Liver (tissue), 9 donors: Measurements from ENCODE around the gene KRTAP5-6. TPM values are rescaled to one million over a fixed set of nuclear protein-coding genes. Genes with fewer than 3 reads are reported as not detected.

Source experiments
- DNase-seq: peaks from one replicate; pipeline ENCODE4 v3.0.0-alpha.2; 2017; ENCODE audit warnings: low spot score
- H3K27ac ChIP-seq, 2 donors: one replicate each; pipeline ENCODE4 v1.7.0; 2013; ENCODE audit warnings: inconsistent platforms in 2 of 2, low read length in 2 of 2, control low read depth in 1 of 2, low read depth in 1 of 2, mild to moderate bottlenecking in 1 of 2
- H3K27me3 ChIP-seq, 4 donors: one replicate each; pipeline versions ENCODE4 v1.6.1 to v1.7.0; 2013; ENCODE audit warnings: low read length in 3 of 4, inconsistent platforms in 1 of 4, mild to moderate bottlenecking in 1 of 4, moderate library complexity in 1 of 4; ENCODE audit not compliant: control insufficient read depth in 4 of 4, insufficient read depth in 4 of 4
- H3K36me3 ChIP-seq, 4 donors: one replicate each; pipeline versions ENCODE4 v1.6.1 to v1.7.0; 2013; ENCODE audit warnings: low read length in 3 of 4, mild to moderate bottlenecking in 3 of 4, low read depth in 1 of 4, moderate library complexity in 1 of 4; ENCODE audit not compliant: control insufficient read depth in 4 of 4, insufficient read depth in 3 of 4
- H3K4me1 ChIP-seq, 4 donors: one replicate each; pipeline versions ENCODE4 v1.6.1 to v1.7.0; 2013; ENCODE audit warnings: low read length in 3 of 4, mild to moderate bottlenecking in 3 of 4, moderate library complexity in 1 of 4; ENCODE audit not compliant: control insufficient read depth in 4 of 4, insufficient read depth in 4 of 4
- H3K4me3 ChIP-seq, 3 donors: one replicate each; pipeline versions ENCODE4 v1.6.1 to v1.7.0; 2013; ENCODE audit warnings: low read length in 3 of 3, control low read depth in 1 of 3, low read depth in 1 of 3, mild to moderate bottlenecking in 1 of 3
- H3K9ac ChIP-seq, 2 donors: one replicate each; pipeline ENCODE4 v1.7.0; 2013; ENCODE audit warnings: low read length in 2 of 2, mild to moderate bottlenecking in 2 of 2, moderate library complexity in 2 of 2, control low read depth in 1 of 2, low read depth in 1 of 2
- H3K9me3 ChIP-seq, 4 donors: one replicate each; pipeline versions ENCODE4 v1.6.1 to v1.7.0; 2013; ENCODE audit warnings: low read length in 3 of 4; ENCODE audit not compliant: control insufficient read depth in 4 of 4
- ATF3 ChIP-seq: IDR thresholded peaks from 2 replicates; pipeline ENCODE4 v1.6.1; 2016; ENCODE audit warnings: antibody characterized with exemption
- CTCF ChIP-seq: fragments of 150-350 bp; IDR thresholded peaks from 2 replicates; pipeline ENCODE4 v1.5.1; 2017; ENCODE audit warnings: improper control_type of control experiment, low read depth, low read length; ENCODE audit not compliant: missing input control
- EGR1 ChIP-seq, 2 donors: IDR thresholded peaks; 2 replicates each; pipeline ENCODE4 v1.6.1; 2016 to 2018; ENCODE audit warnings: antibody characterized with exemption in 2 of 2, low read depth in 2 of 2
- FOXA1 ChIP-seq: IDR thresholded peaks from 2 replicates; pipeline ENCODE4 v1.6.1; 2016; ENCODE audit warnings: antibody characterized with exemption
- GABPA ChIP-seq, 2 donors: IDR thresholded peaks in 1 of 2; conservative IDR thresholded peaks in 1 of 2; 2 replicates each; pipeline ENCODE4 v1.6.1; 2016; ENCODE audit warnings: antibody characterized with exemption in 2 of 2, mild to moderate bottlenecking in 1 of 2, moderate library complexity in 1 of 2
- HNF4G ChIP-seq: IDR thresholded peaks from 2 replicates; pipeline ENCODE4 v1.6.1; 2016; ENCODE audit warnings: antibody characterized with exemption
- JUND ChIP-seq, 2 donors: IDR thresholded peaks; 2 replicates each; pipeline ENCODE4 v1.6.1; 2016; ENCODE audit warnings: antibody characterized with exemption in 2 of 2
- MAX ChIP-seq: IDR thresholded peaks from 2 replicates; pipeline ENCODE4 v1.6.1; 2016; ENCODE audit warnings: antibody characterized with exemption
- NR2F2 ChIP-seq: IDR thresholded peaks from 2 replicates; pipeline ENCODE4 v1.6.1; 2016; ENCODE audit warnings: antibody characterized with exemption
- RAD21 ChIP-seq, 2 donors: IDR thresholded peaks; 2 replicates each; pipeline ENCODE4 v1.6.1; 2016; ENCODE audit warnings: antibody characterized with exemption in 2 of 2, mild to moderate bottlenecking in 2 of 2
- REST ChIP-seq: IDR thresholded peaks from 2 replicates; pipeline ENCODE4 v1.6.1; 2016; ENCODE audit warnings: antibody characterized with exemption, mild to moderate bottlenecking
- SP1 ChIP-seq: IDR thresholded peaks from 2 replicates; pipeline ENCODE4 v1.6.1; 2018; ENCODE audit warnings: antibody characterized with exemption, mild to moderate bottlenecking
- TAF1 ChIP-seq: conservative IDR thresholded peaks from 2 replicates; pipeline ENCODE4 v1.6.1; 2016; ENCODE audit warnings: antibody characterized with exemption, mild to moderate bottlenecking
- YY1 ChIP-seq: IDR thresholded peaks from 2 replicates; pipeline ENCODE4 v1.6.1; 2016; ENCODE audit warnings: antibody characterized with exemption, mild to moderate bottlenecking
- ZBTB33 ChIP-seq: IDR thresholded peaks from 2 replicates; pipeline ENCODE4 v1.6.1; 2016; ENCODE audit warnings: antibody characterized with exemption
- WGBS: extraction: QIAGEN DNeasy Blood & Tissue Kit; methylation state at CpG from one replicate; pipeline ENCODE4 v1.1.7; 2013; 5-methylcytosine and 5-hydroxymethylcytosine counted together
- polyA plus RNA-seq, 2 donors: library from polyadenylated mRNA; stranded (reverse) in 1 of 2; unstranded in 1 of 2; fragments of 200-250 nt in 1 of 2; fragments of >200 nt in 1 of 2; fragmentation: Nextera tagmentation in 1 of 2; extraction: Ambion mirVana in 1 of 2; gene quantifications; one replicate each; pipeline versions ENCODE4 v1.2.1 to v1.2.3, GENCODE V29; 2013 to 2015
- total RNA-seq, 2 donors: library from RNA; depleted of rRNA; stranded (reverse); fragments of >200 nt; gene quantifications; one replicate each; pipeline ENCODE4 v1.2.3, GENCODE V29; 2014
- donor health status: healthy.
- donor health status: healthy.
- donor health status: healthy.
- donor health status: healthy.
- donor health status: healthy.

The KRTAP5-6 gene
- total and polyA plus RNA-seq, 4 donors = 0.84 to 1.2 TPM; not detected in 2

- peaks cover 0 to 10% (median 1%) of the 10 kb centered on the region in 4 donors for H3K4me1 ChIP-seq
- no peaks in the 10 kb centered on the region for H3K36me3 ChIP-seq
- DNase-seq = no peak
- H3K4me3 ChIP-seq = no peak overlapping the region
- H3K9me3 ChIP-seq = peaks cover 0 to 6% (median 1%) of the 10 kb centered on the region in 4 donors
- TF ChIP-seq GABPA (IDR thresholded peaks at IDR 0.05 in 1 of 2, conservative IDR thresholded peaks at IDR 0.05 in 1 of 2) (no peak), REST (no peak), JUND (IDR thresholded peaks at IDR 0.05) (no peak), SP1 (no peak), YY1 (no peak), ZBTB33 (no peak), EGR1 (IDR thresholded peaks at IDR 0.05; ENCODE audit: low read depth in 2 of 2) (no peak), ATF3 (no peak), FOXA1 (no peak), CTCF (no peak)
- H3K27me3 ChIP-seq = peaks cover 0 to 2% (median 0%) of the 10 kb centered on the region in 4 donors
- H3K27ac ChIP-seq = no peak overlapping the region
- WGBS = 79% methylated on average over 3 of the region's 3 CpGs
- H3K9ac ChIP-seq = no peak overlapping the region
Observed at GRCh38 chr11:1742869-1743584, 46.0 kb downstream of the KRTAP5-6 start.

GRCh38 chr11:1743585-1744136 is 46.7 kb downstream of the KRTAP5-6 start:
- 79% methylated on average over 10 of the region's 10 CpGs for WGBS
- no peaks in the 10 kb centered on the region for H3K9me3 ChIP-seq
- peaks cover 0 to 2% (median 0%) of the 10 kb centered on the region in 4 donors for H3K27me3 ChIP-seq
- no peak for DNase-seq
- H3K27ac ChIP-seq = no peak overlapping the region
- H3K4me3 ChIP-seq = no peak overlapping the region
- H3K4me1 ChIP-seq = peaks cover 0 to 16% (median 1%) of the 10 kb centered on the region in 4 donors
- H3K36me3 ChIP-seq = no peaks in the 10 kb centered on the region
- H3K9ac ChIP-seq = no peak overlapping the region
- TF ChIP-seq MAX = no peak
- TF ChIP-seq REST = no peak
- TF ChIP-seq TAF1 = no peak
- no peak for TF ChIP-seq CTCF
- TF ChIP-seq FOXA1 = no peak
- no peak for TF ChIP-seq JUND (IDR thresholded peaks at IDR 0.05)
- TF ChIP-seq HNF4G = no peak
- no peak for TF ChIP-seq EGR1 (IDR thresholded peaks at IDR 0.05; ENCODE audit: low read depth in 2 of 2)
- no peak for TF ChIP-seq RAD21 (IDR thresholded peaks at IDR 0.05)
- TF ChIP-seq NR2F2 = no peak
